CD4-positive, alpha-beta T cell (primary cell): ENCODE results near the gene KNTC1. TPM values are rescaled to one million over a fixed set of nuclear protein-coding genes. Genes with fewer than 3 reads are reported as not detected.

ENCODE experiments used
- ATAC-seq: fragments of 200-7000 bp; cut with Tn5 transposase; one replicate; pipeline ENCODE4 v1.10.0; 2022; ENCODE audit warnings: mild to moderate bottlenecking; ENCODE audit not compliant: poor library complexity
- CTCF ChIA-PET: fragments of 350-600 bp; sonication (Branson Sonifier 250); formaldehyde crosslinking; loops from one replicate; lab custom pipeline; 2021; ENCODE audit warnings: antibody characterized with exemption, inconsistent platforms; lab: Charles Lee
- POLR2A ChIA-PET: fragments of 350-600 bp; sonication (Branson Sonifier 250); formaldehyde crosslinking; loops from one replicate; lab custom pipeline; 2021; ENCODE audit warnings: antibody characterized with exemption, inconsistent platforms; lab: Charles Lee
- DNase-seq, 14 experiments: peaks; one replicate each; pipeline ENCODE4 v3.0.0-alpha.2; 2013 to 2020; ENCODE audit warnings: mixed read lengths in 2 of 14
- H3K27ac ChIP-seq, 2 donors: one replicate each; pipeline versions ENCODE4 v1.5.1 to v1.7.0; 2013; ENCODE audit warnings: low read length in 2 of 2, low read depth in 1 of 2, mild to moderate bottlenecking in 1 of 2
- H3K27me3 ChIP-seq, 2 experiments: 1 replicate in 1 of 2; 2 replicates in 1 of 2; pipeline versions ENCODE4 v1.6.1 to v1.7.0; 2013; ENCODE audit warnings: low read length in 2 of 2, control low read depth in 1 of 2, mild to moderate bottlenecking in 1 of 2, moderate library complexity in 1 of 2; ENCODE audit not compliant: insufficient read depth in 2 of 2, control insufficient read depth in 1 of 2
- H3K36me3 ChIP-seq: one replicate; pipeline ENCODE4 v1.6.1; 2013; ENCODE audit warnings: low read length, control low read depth; ENCODE audit not compliant: insufficient read depth
- H3K4me1 ChIP-seq: one replicate; pipeline ENCODE4 v1.6.1; 2013; ENCODE audit warnings: low read length, control low read depth; ENCODE audit not compliant: insufficient read depth
- H3K4me3 ChIP-seq: one replicate; pipeline ENCODE4 v1.5.1; 2013; ENCODE audit warnings: mild to moderate bottlenecking, low read length, moderate library complexity
- H3K9me3 ChIP-seq, 2 experiments: 1 replicate in 1 of 2; 2 replicates in 1 of 2; pipeline versions ENCODE4 v1.6.1 to v1.7.0; 2013; ENCODE audit warnings: low read length in 2 of 2, mild to moderate bottlenecking in 2 of 2, control low read depth in 1 of 2, moderate library complexity in 1 of 2; ENCODE audit not compliant: control insufficient read depth in 1 of 2, insufficient read depth in 1 of 2
- H3K27ac Mint-ChIP-seq: one replicate; pipeline ENCODE4 v1.8.0; 2020; ENCODE audit warnings: mixed read lengths
- H3K27me3 Mint-ChIP-seq: one replicate; pipeline ENCODE4 v1.8.0; 2021; ENCODE audit warnings: mixed read lengths
- H3K36me3 Mint-ChIP-seq: one replicate; pipeline ENCODE4 v1.8.0; 2021; ENCODE audit warnings: low read depth, mixed read lengths
- H3K4me1 Mint-ChIP-seq: one replicate; pipeline ENCODE4 v1.8.0; 2021; ENCODE audit warnings: low read depth, mixed read lengths
- H3K4me3 Mint-ChIP-seq: one replicate; pipeline ENCODE4 v1.8.0; 2020; ENCODE audit warnings: mild to moderate bottlenecking, mixed read lengths
- H3K9me3 Mint-ChIP-seq: one replicate; pipeline ENCODE4 v1.8.0; 2020; ENCODE audit warnings: mixed read lengths
- CTCF ChIP-seq: fragments of 200-600 bp; IDR thresholded peaks from one replicate; pipeline ENCODE4 v1.8.0; 2022; ENCODE audit warnings: antibody characterized with exemption, mild to moderate bottlenecking
- intact Hi-C, 2 experiments: fragments of 100-400 bp; cut with DNase I in 1 of 2; cut with micrococcal nuclease in 1 of 2; formaldehyde crosslinking; loops; one replicate each; pipeline versions ENCODE4 v1.15.1 to v1.9.0; 2023 to 2025; cut with DNase I, micrococcal nuclease
- total RNA-seq, 174 experiments: library from RNA in 2 of 174; stranded (reverse) in 2 of 174; gene quantifications; one replicate each; pipeline ENCODE4 v1.2.3 and lab custom pipeline; 2021 to 2026

The KNTC1 gene
- total RNA-seq, 2 experiments from 2014 or later = 23.3 to 23.8 TPM

DNA sequence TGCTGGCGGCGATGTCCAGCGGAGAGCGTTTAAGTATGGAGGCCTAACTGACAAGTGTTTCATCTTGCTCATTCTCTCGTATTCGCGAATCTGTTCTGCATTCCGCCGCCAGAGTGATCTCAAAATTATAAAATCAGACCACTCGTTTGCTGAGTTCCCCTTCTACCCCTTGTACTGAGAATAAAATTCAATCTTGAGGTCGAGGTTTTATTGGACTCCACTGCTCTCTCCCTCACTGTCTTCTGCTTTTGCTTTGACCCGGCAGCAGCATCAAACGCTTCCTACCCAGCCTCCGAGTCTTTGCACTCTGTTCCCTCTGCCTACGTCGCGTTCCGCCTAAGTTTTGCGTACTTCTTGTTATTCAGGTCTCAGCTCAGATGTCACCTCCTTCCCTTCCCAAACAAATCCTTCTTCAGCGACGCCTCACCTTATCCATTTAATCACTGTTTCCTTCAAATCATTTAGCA lies 462 bp downstream of the KNTC1 start:
- Histone ChIP-seq H3K27me3 (no peaks in the 10 kb centered on the region), H3K27ac (peak overlapping the region; percentile 73 to 99), H3K36me3 (peaks cover 25% of the 10 kb centered on the region), H3K4me1 (peaks cover 21% of the 10 kb centered on the region), H3K9me3 (no peaks in the 10 kb centered on the region), H3K4me3 (peak overlapping the region; percentile 97)
- H3K4me3 Mint-ChIP-seq = no peak overlapping the region
- DNase-seq = peak in 9 of 14 experiments; percentile 15 to 62 (median 38)
- H3K9me3 Mint-ChIP-seq = no peaks in the 10 kb centered on the region
- POLR2A ChIA-PET = interaction anchor here (0.6 to 8.9 kb wide), 27 partner anchors 9 to 1127 kb away, joined by 3 to 208 read pairs (median 6); partner anchors contain the start of genes CLIP1, DENR, DIABLO and KMT5A
- no peaks in the 10 kb centered on the region for H3K27me3 Mint-ChIP-seq
- no peak for ATAC-seq
- peaks cover 29% of the 10 kb centered on the region for H3K4me1 Mint-ChIP-seq
- no peak overlapping the region for H3K27ac Mint-ChIP-seq
- no peak for TF ChIP-seq CTCF
- intact Hi-C loops = loop anchor here (1.0 to 10.0 kb wide), 8 partner anchors 27 to 1075 kb away; partner anchors contain the start of genes DENR (in 2 of the 2), DDX55 (in 1 of the 2), DIABLO (in 1 of the 2) and MPHOSPH9 (in 1 of the 2)
- CTCF ChIA-PET = interaction anchor here (2.0 to 2.6 kb wide), 2 partner anchors 27 to 225 kb away, joined by 6 to 22 read pairs; partner anchors contain the start of genes DENR and ZCCHC8
- H3K36me3 Mint-ChIP-seq = peaks cover 33% of the 10 kb centered on the region

DNA sequence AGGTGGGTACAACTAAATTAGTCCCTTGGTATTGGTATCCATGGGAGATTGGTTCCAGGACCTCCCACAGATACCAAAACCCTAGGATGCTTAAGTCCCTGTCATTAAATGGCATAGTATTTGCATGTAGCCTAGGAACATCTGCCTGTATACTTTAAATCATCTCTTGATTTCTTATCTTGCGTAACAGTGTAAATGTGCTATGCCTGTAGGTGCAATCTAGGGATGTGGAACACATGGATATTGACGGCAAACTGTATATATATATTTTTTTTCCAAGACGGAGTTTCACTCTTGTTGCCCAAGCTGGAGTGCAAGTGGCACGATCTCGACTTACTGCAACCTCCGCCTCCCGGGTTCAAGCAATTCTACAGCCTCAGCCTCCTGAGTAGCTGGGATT lies 1.5 kb downstream of the KNTC1 start:
- no peak for DNase-seq
- Histone ChIP-seq H3K27me3 (no peaks in the 10 kb centered on the region), H3K36me3 (peaks cover 22% of the 10 kb centered on the region), H3K27ac (no peak overlapping the region), H3K4me3 (no peak overlapping the region), H3K9me3 (no peaks in the 10 kb centered on the region), H3K4me1 (peaks cover 11% of the 10 kb centered on the region)
- peak overlapping the region; percentile 23 for H3K4me3 Mint-ChIP-seq
- H3K27ac Mint-ChIP-seq = no peak overlapping the region
- CTCF ChIA-PET = interaction anchor here (0.6 kb wide), 1 partner anchor 126 kb away, joined by 3 read pairs; no protein-coding TSS in a partner anchor
- TF ChIP-seq CTCF = no peak
- intact Hi-C loops = loop anchor here in 1 of 2 experiments (5.0 to 10.0 kb wide), 5 partner anchors 301 to 1074 kb away; partner anchors contain the start of genes DDX55, DIABLO, MPHOSPH9 and MTRFR
- POLR2A ChIA-PET = interaction anchor here (8.9 kb wide), 1 partner anchor 28 kb away, joined by 208 read pairs; the partner anchor contains the start of gene ZCCHC8
- ATAC-seq = no peak
- no peaks in the 10 kb centered on the region for H3K9me3 Mint-ChIP-seq
- no peaks in the 10 kb centered on the region for H3K27me3 Mint-ChIP-seq
- H3K36me3 Mint-ChIP-seq = peaks cover 26% of the 10 kb centered on the region
- H3K4me1 Mint-ChIP-seq = peaks cover 19% of the 10 kb centered on the region

DNA sequence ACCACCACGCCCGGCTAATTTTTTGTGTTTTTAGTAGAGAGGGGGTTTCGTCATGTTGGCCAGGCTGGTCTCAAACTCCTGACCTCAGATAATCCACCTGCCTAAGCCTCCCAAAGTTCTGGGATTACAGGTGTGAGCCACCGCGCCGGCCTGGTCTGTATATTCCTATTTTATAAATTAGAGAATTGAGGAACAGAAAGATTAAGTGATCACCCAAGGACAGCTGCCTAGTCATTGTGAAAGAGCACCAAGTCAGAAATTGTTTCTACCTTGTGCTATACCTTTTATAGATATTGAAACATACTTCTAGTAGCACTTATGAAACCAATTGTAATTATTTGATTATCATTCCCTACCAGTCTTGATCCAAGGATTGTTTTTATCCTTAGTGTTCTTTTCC lies 1.9 kb downstream of the KNTC1 start:
- H3K9me3 Mint-ChIP-seq = no peaks in the 10 kb centered on the region
- no peak overlapping the region for H3K4me3 ChIP-seq
- no peak for DNase-seq
- H3K27ac ChIP-seq = no peak overlapping the region
- H3K4me3 Mint-ChIP-seq = no peak overlapping the region
- no peaks in the 10 kb centered on the region for H3K27me3 ChIP-seq
- no peak overlapping the region for H3K27ac Mint-ChIP-seq
- H3K36me3 Mint-ChIP-seq = peaks cover 22% of the 10 kb centered on the region
- intact Hi-C loops = loop anchor here in 1 of 2 experiments (5.0 to 10.0 kb wide), 5 partner anchors 302 to 1073 kb away; partner anchors contain the start of genes DDX55, DIABLO, MPHOSPH9 and MTRFR
- no peak for TF ChIP-seq CTCF
- POLR2A ChIA-PET = interaction anchor here (8.9 kb wide), 1 partner anchor 28 kb away, joined by 208 read pairs; the partner anchor contains the start of gene ZCCHC8
- no peaks in the 10 kb centered on the region for H3K27me3 Mint-ChIP-seq
- no peaks in the 10 kb centered on the region for H3K9me3 ChIP-seq
- H3K36me3 ChIP-seq = peaks cover 20% of the 10 kb centered on the region
- CTCF ChIA-PET = interaction anchor here (0.6 kb wide), 2 partner anchors 126 to 267 kb away, joined by 3 read pairs; no protein-coding TSS in a partner anchor
- ATAC-seq = no peak
- H3K4me1 Mint-ChIP-seq = peaks cover 14% of the 10 kb centered on the region
- peaks cover 11% of the 10 kb centered on the region for H3K4me1 ChIP-seq
